ENCODE results near the gene TOR1AIP1.

DNA sequence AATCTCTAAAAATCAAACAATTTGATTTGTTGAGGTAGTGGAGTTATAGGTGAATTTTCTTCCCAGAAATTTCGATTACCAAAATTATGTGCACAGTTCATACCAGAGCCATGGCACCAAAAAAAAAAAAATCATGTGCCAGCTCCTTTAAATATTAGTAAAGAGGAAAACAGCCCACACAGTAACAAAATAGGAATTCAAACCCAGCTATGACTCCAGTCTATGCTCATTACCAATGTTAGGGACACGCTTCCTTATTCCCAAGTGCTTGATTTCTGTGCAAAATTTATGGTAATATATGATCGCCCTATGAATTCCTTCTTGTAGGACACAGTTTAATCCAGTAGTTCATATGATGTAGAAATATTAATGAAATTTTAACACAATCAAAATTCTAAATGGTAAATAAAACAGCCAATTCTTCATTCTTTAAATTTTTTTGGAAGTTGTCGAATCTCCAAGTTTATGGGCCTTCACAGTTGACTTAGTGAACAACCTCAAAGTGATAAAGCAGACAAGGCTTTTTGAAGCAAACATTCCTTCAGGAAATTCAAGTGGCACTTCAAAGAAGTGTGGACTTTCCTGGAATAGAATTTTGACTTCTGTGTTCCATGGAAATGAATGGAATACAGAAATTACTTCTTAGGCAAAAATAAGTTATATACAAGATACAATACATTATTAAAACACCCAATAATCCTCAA, 6.3 kb upstream of the TOR1AIP1 start:
- TF ChIP-seq CTCF (IDR thresholded peaks at IDR 0.05) (no peak), POLR2A (IDR thresholded peaks at IDR 0.05) (no peak)
